K562 (cell line): ENCODE measurements around the gene SCAMP3. TPM values are rescaled to one million over a fixed set of nuclear protein-coding genes. Genes with fewer than 3 reads are reported as not detected.

Source experiments
- CCNT2 ChIP-seq: IDR thresholded peaks from 2 replicates; pipeline ENCODE4 v1.6.1; 2011; ENCODE audit warnings: borderline replicate concordance, low read depth, mild to moderate bottlenecking, moderate library complexity, mixed read lengths, low read length; ENCODE audit not compliant: insufficient read length; ENCODE audit errors: extremely low read depth
- CTCF ChIP-seq, 3 experiments: IDR thresholded peaks in 2 of 3; conservative IDR thresholded peaks in 1 of 3; 2 replicates each; pipeline ENCODE4 v1.5.1; 2011 to 2012; ENCODE audit warnings: low read length in 3 of 3, mild to moderate bottlenecking in 3 of 3, control low read depth in 2 of 3, improper control_type of control experiment in 1 of 3, inconsistent platforms in 1 of 3, low read depth in 1 of 3, mixed read lengths in 1 of 3, moderate library complexity in 1 of 3; ENCODE audit not compliant: insufficient read depth in 2 of 3
- FOXM1 ChIP-seq, 2 experiments: fragments of 450-650 bp in 1 of 2; sonication (generic) in 1 of 2; formaldehyde crosslinking in 1 of 2; IDR thresholded peaks; 2 replicates each; pipeline versions ENCODE4 v1.6.1 to v1.9.0; 2017 to 2022; ENCODE audit warnings: low read depth in 2 of 2, mild to moderate bottlenecking in 2 of 2, missing genetic modification reagents in 1 of 2, moderate library complexity in 1 of 2
- GABPB2 ChIP-seq: fragments of 250-450 bp; sonication (Bioruptor Pico); conservative IDR thresholded peaks from 2 replicates; pipeline ENCODE4 v1.5.1; 2021; ENCODE audit warnings: mild to moderate bottlenecking
- KAT7 ChIP-seq: sonication (generic); formaldehyde crosslinking; IDR thresholded peaks from 2 replicates; pipeline ENCODE4 v1.8.0; 2022; ENCODE audit warnings: missing genetic modification reagents, mild to moderate bottlenecking, borderline replicate concordance
- KDM5B ChIP-seq: fragments of 200-600 bp; sonication (generic); IDR thresholded peaks from 2 replicates; pipeline ENCODE4 v1.6.1; 2012; ENCODE audit warnings: low read depth, mild to moderate bottlenecking, moderate library complexity, low read length, control low read depth, inconsistent platforms; ENCODE audit not compliant: insufficient replicate concordance
- SETDB1 ChIP-seq: IDR thresholded peaks from one replicate; pipeline ENCODE4 v1.6.1; 2012; ENCODE audit warnings: low read length, control low read depth, inconsistent platforms
- THRAP3 ChIP-seq: fragments of 450-650 bp; IDR thresholded peaks from 2 replicates; pipeline ENCODE4 v1.6.1; 2016; ENCODE audit warnings: mild to moderate bottlenecking, inconsistent platforms, borderline replicate concordance
- XRCC4 ChIP-seq: IDR thresholded peaks from one replicate; pipeline ENCODE4 v1.6.1; 2011; ENCODE audit not compliant: insufficient read depth, insufficient read length; ENCODE audit errors: extremely low read depth
- ZNF3 ChIP-seq: fragments of 250-450 bp; sonication (Bioruptor Pico); IDR thresholded peaks from 2 replicates; pipeline ENCODE4 v1.5.0; 2021; ENCODE audit warnings: mild to moderate bottlenecking, moderate library complexity
- ZNF449 ChIP-seq: fragments of 250-450 bp; sonication (Bioruptor Pico); IDR thresholded peaks from 2 replicates; pipeline ENCODE4 v1.8.0; 2022; ENCODE audit warnings: moderate library complexity, mild to moderate bottlenecking, inconsistent platforms
- polyA plus RNA-seq, 8 experiments: library from polyadenylated mRNA; depleted of rRNA in 4 of 8; stranded (reverse) in 5 of 8; unstranded in 3 of 8; fragments of >200 nt; fragmentation: Nextera tagmentation in 2 of 8; fragmentation: Illumina TruSeq in 1 of 8; extraction: Ambion mirVana in 2 of 8; extraction: Trizol in 1 of 8; gene quantifications; 2 replicates each; pipeline versions ENCODE4 v1.2.1 to v1.2.3, GENCODE V29; 2011 to 2014; ENCODE audit warnings: inconsistent platforms in 1 of 8, missing spikeins in 1 of 8
- total RNA-seq, 7 experiments: library from RNA; depleted of rRNA in 6 of 7; stranded (reverse); fragments of >200 nt in 6 of 7; fragmentation: Illumina TruSeq in 2 of 7; extraction: Trizol in 2 of 7; gene quantifications; 2 replicates each; pipeline versions ENCODE4 v1.2.1 to v1.2.3, GENCODE V29; 2011 to 2021; ENCODE audit warnings: low replicate concordance in 1 of 7

The SCAMP3 gene
- total and polyA plus RNA-seq, 9 of the 15 experiments (the other 6 are each of a cell fraction or from before 2014, with no cell fraction given), result 14.2 to 131 (median 86.1) TPM

- TF ChIP-seq ZNF449 (CRISPR knock-in tag), result no peak
- TF ChIP-seq ZNF3 (CRISPR knock-in tag), result no peak
- no peak for TF ChIP-seq THRAP3
- 0 out of 6 replicates have a peak, but pooled peaks of 1 of the 3 experiments have one; percentile 1 for TF ChIP-seq CTCF (IDR thresholded peaks at IDR 0.05 in 2 of 3, conservative IDR thresholded peaks at IDR 0.05 in 1 of 3; ENCODE audit: insufficient read depth in 2 of 3, low read depth in 1 of 3, low read length in 3 of 3)
- TF ChIP-seq FOXM1 (IDR thresholded peaks at IDR 0.05; ENCODE audit: low read depth), result 0 out of 2 replicates have a peak, but pooled peaks have one; percentile 30
- TF ChIP-seq FOXM1 (CRISPR knock-in tag; IDR thresholded peaks at IDR 0.05; ENCODE audit: low read depth), result no peak
- TF ChIP-seq XRCC4, result no peak
- TF ChIP-seq GABPB2, result no peak
- TF ChIP-seq SETDB1, result no peak
- TF ChIP-seq KDM5B, result peak; percentile 70
- TF ChIP-seq KAT7 (CRISPR knock-in tag), result no peak; the same call in 1 of the 2 replicates
- peak; percentile 73 for TF ChIP-seq CCNT2
These were observed 46.6 kb upstream of the SCAMP3 start, which contains the start of gene FDPS (continued) for GRCh38 chr1:155308493-155309422.
